SIG-M5 (cell line): Measurements from ENCODE around the gene SRXN1.
"Not testable (repeated sequence)": the region's sequence is repeated elsewhere in the genome, so short reads cannot be mapped to it uniquely, and the experiment has no call there.

Experiments used
- DNase-seq: peaks from one replicate; lab custom pipeline; 2025; lab: John Stamatoyannopoulos, UW

Gene SRXN1

DNA sequence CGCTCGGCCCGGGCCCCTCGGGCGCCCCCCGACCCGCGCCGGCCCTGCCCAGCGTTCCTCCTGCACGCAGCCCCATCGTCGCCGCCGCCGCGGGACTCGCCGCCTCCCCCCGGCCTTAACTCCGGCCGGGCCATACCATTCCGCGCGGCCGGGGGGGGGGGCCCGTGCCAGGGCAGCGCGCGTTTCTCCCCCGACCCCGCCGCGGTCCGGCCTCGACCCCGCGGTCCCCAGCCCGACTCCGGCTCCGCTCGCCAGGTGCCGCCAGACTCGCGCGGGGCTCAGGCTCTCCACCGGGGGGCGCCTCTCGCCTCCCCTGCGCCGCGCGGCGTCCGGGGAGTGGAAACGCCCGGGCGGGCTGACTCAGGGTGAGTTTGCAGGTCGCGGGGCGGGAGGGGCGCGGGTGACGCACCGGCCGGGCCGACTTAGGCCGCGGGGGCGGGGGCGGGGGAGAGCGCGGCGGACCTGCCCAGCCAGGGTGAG is at the start of gene SRXN1:
TSS of gene SRXN1 (minus strand) at position 91 of the 480 bp plus-strand sequence. CDS start at position 76, 15 bp downstream.
- no peak for DNase-seq

DNA sequence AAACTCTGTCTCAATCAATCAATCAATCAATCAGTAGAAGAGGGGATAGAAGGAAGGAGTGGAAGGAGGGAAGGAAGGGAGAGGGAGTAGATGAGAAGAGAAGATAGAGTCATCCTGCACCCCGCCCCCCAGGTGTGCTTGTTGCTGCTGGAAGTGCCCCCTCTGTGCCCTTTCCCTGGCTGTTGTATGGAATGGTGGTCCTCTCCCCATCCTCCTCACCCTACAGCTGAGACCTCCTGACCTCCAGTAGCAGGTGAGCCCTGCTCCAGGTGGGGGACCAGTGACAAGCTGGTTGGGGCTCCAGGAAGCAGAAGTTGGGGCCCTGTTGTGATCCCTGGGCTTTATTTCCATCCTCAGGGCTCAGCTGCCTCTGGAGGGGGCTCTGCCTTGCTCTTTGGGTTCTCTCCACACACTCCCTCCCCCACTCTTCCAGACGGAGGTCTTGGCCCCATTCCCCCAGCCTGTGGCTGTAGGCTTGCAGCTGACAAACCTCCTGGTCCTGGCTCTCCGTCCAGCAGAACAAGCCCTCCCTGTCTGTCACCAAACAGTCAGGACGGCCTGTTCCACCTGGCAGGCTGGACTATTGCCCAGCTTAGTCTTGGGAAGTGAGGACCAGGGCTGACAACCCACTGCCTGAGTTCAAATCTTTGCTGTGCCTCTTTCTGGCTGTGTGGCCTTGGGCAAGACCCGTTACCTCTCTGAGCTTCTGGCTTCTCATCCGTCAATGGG is 48.6 kb upstream of the SRXN1 start:
- no peak for DNase-seq

DNA sequence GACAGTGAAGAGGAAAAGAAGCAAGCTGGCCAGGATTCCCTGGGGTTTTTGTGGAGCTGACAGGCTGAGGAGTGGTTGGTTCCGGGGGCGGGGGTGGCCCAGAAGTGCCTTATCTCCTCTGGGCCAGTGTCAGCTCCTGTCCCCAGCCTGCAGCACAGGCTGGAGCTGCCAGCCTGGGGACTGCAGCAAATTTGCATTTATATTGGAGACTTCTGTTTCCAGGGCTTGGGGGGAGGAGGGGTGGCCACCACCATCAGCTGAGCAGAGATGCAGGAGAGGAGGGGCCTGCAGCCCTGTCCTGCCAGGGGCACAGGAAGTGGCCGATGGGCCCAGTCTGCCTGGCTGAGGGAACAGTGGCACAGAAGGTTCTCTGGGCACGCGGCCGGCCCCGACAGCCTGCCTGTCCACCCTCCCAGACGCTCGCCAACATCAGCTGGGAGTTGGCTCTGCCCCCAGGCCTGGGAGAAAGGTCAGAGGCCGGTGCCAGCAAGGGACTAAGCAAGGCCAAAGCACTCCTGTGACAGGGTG is 46.9 kb upstream of the SRXN1 start:
- no peak for DNase-seq

DNA sequence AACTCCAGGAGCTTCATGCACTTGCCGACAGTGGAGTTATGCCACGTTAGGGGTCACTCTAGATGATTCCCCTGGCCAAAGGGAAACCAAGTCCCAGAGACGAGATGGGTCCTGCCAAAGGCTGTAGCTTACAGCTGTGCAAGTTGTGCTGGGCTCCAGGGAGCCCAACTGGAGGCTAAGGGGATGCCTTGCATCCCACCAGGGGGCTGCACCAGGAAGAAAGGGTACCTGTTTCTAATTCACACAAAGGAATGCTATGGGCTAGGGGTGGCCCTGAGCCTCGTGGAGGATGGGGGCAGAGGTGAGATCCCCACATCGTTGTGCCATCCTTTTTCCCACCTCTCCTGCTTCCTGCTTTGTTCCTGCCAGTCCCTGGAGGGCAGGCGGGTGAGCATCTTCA is 46.3 kb upstream of the SRXN1 start:
- DNase-seq: no peak

DNA sequence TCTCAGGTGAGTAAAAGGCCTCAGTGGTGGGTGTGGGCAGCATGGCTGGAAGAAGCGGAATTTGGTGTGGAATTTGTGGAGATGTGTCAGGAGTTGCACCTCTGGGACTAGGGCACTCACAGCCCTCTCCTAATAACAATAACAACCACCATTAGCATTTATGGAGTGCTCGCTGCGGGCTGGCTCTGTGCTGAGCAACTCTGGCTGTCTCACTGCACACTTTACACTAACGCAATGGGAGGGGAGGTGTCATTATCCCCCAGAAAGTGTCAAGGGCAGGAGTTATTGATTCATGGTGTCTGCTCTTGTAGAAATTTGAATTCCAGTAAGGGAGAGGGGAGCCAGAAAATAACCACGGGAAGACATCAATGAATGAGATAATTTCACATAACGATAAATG is 45.3 kb upstream of the SRXN1 start:
- no peak for DNase-seq

DNA sequence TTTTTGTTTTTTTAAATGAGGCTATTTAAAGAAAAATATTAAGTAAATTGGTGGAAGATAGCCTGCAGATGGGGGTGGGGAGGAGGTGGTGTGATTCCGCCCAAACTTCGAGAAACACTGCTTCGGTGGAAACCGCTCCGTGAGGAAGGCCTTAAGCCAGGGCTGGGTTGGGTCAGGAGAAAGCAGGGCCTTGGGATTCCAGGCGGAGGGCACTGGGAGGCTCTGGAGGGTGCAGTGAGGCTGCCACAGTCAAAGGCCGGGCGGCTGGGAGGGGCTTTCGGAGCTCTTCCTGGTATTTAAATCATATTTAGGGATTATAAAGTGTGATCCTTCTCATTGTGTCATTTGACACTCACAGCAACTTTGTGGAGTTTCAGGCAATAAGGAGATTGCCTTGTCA is 44.8 kb upstream of the SRXN1 start:
- DNase-seq: no peak

DNA sequence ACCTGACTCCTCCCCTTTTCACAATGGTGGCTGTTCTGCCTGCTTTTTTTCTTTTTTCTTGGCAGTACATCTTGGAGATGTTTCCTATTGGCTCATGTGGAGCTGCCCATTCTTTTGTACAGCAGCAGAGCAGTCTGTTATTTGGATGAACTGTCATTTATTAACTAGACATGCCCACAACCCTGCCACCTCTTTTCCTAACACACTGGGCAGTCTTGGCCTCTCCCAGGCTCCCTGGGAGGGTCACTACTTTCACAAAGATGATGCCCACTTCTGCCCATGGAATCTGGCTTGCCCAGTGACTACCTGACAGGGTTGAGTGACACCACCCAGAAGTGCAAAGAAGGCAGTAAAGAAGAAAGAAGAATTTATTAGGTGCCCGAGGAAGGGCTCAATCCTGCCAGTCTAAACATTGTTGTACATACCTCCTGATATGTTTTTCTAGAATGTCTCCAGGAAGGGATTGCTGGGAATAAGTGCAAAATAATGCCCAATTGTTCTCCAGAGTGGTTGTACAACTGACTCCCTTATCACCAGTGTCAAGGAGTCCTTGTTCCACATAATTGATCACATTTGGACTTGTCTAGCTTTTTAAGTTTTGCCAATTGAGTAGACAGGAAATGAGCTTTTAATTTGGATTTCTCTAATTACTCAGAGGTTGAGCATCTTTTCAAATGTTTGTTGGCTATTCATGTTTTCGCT is 42.3 kb upstream of the SRXN1 start:
- DNase-seq: no peak

DNA sequence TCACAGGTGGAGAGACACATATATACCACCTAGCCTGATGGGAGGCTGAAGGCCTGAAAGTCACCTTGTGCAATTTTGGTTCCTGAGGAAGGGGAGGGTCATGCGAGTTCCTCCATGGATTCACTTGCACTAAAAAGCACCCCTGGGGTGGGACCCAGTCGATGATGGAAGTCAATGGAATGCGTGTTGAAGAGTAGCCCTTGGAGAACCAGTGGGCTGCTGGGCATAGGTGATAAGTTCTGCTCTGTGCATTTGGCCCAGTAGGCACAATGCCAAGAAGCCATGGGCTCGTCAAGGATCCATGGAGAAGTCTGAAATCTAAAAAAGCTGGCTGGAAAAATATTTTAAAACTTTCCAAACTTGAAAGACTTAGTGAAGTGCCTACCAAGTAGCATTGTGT is 41.5 kb upstream of the SRXN1 start:
- no peak for DNase-seq

DNA sequence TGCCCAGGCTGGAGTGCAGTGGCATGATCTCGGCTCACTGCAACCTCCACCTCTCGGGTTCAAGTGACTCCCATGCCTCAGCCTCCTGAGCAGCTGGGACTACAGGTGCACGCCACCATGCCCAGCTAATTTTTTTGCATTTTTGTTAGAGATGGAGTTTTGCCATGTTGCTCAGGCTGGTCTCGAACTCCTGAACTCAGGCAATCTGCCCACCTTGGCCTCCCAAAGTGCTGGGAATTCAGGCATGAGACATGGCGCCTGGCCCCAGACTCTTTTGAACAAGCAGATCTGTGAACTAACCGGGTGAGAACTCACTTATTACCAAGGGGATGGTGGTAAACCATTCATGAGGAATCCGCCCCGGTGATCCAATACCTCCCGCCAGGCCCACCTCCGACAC is 40.8 kb upstream of the SRXN1 start:
- not testable (repeated sequence) for DNase-seq

DNA sequence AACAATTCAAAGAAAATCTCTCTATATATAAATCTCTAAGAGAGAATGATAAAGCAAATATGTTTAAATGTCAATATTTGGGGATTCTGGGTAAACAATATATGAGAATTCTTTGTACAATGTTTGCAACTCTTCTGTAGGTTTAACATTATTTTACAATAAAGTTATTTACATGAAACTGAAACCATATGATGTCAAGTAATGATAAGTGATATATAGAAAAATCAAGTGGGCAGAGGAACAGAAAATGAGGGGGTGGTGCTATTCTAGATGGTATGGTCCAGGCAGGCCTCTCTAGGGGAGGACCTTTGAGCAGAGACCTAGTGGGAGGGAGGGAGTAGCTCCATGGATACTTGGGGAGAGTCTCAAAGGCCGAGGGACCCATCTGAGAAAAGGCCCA is 39.0 kb upstream of the SRXN1 start:
- DNase-seq: no peak

DNA sequence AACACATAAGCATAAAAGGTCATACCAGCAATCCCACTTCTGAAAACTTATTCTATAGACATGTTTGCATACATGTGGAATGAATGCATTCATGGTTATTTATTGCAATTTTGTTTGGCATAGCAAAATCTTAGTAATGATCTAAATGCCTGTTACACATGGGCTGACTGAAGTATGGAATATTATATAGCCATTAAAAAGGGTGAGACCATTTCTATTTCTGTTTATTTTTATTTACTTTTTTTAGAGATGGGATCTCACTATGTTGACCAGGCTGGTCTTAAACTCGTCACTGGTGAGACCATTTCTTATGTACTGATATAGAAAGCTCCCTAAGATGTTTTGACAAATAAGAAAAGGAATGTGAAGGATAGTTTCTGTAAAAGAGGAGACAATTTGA is 36.9 kb upstream of the SRXN1 start:
- no peak for DNase-seq

DNA sequence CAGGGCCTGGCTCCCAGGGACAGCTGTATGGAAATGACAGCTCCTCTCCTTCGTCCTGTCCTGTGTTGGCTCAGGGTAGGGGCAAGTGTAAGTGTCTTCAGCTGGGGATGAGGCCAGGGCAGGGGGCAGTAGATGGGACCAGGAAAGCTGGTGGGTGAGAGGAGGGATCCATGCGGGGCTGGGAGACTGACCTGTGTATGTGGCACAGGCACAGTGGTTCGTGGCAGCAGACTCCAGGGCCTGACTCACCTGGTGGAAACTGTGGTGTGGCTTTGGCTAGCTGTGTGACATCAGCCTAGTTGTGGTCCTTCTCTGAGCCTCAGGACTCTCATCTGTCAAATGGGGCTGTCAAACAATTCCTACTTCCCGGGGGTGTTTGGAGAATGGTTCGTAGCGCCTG is 36.3 kb upstream of the SRXN1 start:
- DNase-seq: no peak

DNA sequence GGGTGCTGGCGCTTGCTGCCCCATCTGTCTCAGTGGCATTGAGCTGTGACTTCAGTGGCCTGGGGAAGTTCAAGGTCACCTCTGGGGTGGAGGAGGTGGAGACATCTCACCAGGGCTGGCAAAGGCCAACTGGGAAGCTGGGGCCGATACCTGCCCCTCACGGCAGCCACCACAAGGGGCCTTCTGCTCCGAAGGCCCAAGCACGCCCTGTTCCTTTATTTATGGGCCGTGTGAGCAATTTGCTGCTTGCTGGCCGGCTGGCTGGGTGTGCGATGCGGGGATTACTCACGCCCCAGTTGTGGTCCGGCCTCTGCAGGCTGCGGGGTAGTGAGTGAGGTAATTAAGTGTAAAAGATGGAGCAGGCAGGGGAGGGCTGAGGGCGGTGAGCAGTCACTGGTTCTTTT is 35.8 kb upstream of the SRXN1 start:
- no peak for DNase-seq

DNA sequence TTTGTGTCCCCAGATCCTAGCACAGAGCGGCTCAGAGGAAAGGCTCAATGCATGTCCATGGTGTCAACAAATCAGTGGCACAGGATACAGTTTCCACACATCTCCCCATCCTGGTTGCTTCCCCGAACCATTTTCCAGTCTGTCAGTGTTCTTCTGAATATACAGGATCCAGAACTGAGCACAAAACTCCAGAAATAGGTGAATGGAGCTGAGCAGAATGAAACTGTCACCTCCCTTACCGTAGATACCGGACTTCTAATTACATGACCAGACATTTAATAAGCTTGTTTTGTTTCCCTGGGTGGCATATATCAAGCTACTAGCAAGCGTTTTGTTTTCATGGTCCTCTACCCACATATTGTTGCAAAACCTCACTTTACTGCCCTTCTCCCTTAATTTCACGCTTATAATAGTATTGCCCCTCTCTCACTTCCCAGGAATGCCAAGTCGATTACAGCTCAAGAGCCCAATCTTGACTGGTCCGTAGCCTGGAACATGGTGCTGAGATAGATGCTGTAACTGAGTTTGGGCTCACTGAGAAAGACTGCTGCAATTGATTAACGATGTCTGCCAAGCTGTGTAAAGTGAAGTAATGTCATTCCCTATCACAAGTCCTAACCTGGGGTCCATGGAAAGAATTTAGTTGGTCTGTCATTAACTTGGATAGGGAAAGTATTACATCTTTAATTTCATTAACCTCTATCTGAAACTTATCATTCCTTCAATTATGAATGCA is 34.6 kb upstream of the SRXN1 start:
- no peak for DNase-seq

DNA sequence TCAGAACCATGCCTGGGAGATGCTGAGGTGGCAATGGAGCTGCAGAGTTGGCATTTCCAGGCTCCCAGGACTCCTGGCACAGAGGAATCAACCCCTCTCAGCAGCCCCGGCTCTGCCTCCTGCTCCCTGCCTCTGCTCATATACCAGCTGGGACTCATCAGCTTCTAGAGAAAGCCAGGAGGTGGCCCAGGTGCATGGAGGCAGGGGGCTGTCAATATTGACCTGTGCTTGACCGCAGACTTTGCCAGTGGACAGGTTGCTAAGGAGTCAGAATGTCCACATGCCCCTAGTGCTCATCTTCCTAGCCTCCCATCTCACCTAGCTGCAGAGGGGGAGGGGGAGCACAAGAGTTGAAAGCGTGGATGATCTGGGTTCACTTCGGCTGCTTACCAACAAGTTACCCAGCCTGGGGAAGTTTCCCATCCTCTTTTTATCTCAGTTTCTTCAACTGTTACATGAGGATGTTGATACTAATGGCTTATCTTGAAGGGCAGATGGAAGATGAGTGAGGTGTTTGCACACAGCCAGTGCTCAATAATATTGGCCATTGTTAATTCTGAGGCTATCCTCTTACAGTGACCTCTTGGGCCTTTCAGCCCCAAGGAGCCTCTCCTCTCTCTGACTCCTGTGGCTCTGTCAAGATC is 31.8 kb upstream of the SRXN1 start:
- DNase-seq: no peak

DNA sequence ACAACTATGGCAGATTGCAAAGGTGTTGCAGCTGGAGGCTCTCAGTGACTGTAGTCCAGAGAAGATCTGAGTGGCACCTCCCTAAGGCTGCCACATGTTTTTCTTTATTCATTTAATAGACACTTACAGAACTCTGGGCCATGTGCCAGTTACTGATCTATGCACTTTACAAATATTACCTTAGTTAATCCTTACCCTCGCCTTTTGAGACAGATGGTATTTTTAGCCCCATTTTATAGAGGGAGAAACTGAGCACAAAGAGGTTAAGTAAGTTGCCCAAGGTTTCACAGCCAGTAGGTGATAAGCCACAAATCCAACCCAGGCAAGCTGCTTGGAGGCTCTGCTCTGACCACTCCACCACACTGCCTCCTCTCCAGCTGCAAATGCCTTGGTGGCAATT is 29.1 kb upstream of the SRXN1 start:
- DNase-seq: no peak

DNA sequence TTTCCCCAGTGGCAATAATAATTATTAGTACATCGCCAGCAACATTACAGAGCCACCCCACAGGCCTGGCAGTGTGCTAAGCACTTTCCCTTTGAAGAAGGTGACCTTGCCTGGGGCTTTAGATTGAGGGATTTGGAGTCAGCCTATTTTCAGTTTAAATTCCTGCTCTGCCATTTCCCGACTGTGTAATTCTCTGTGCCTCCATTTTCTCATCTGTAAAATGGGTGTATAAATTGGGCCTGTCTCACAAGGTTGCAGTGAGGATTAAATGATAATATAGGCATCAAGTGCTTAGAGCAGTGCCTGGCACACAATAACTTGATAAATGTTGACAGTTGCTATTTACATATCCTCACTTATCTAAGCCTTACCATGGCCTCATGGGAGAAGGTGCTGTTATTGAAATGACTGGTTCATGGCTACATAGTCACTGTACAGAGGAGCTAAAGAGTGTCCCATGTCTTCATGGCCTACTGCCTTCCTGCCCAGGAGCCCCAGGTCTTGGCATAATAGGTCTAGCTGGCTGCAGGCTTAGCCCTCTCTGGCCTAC is 27.7 kb upstream of the SRXN1 start:
- no peak for DNase-seq

DNA sequence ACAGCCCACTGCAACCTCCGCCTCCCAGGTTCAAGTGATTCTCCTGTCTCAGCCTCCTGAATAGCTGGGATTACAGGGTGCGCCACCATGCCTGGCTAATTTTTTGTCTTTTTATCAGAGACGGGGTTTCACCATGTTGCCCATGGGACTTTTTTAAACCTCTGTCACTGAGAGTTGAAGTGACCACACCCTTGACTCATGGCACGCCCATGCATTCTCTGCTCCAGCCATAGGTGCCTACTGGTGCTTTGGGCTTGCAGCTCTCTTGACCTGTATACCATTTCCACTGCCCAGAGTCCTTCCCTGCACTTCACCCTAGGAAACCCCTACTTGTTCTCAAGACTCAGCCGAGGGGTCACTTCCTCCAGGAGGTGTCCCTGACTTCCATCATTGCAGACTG is 25.0 kb upstream of the SRXN1 start:
- DNase-seq: no peak

DNA sequence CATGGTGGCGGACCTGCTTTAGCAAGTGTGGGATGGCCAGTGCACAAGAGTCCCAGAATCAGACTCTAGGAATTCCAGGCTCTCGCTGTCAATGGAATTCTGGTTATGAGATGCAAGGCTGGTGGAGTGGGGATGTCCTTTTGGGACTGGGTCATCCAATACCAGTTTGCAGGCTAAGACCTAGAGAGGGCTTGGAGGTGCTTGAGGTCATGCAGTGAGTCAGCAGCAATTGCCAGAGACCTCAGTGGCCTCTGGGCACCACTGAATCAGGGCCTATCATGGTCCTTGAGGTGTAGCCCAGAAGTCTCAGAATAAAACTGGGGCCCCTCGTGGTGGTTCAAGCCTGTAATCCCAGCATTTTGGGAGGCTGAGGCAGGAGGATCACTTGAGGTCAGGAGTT is 24.0 kb upstream of the SRXN1 start:
- DNase-seq: no peak

DNA sequence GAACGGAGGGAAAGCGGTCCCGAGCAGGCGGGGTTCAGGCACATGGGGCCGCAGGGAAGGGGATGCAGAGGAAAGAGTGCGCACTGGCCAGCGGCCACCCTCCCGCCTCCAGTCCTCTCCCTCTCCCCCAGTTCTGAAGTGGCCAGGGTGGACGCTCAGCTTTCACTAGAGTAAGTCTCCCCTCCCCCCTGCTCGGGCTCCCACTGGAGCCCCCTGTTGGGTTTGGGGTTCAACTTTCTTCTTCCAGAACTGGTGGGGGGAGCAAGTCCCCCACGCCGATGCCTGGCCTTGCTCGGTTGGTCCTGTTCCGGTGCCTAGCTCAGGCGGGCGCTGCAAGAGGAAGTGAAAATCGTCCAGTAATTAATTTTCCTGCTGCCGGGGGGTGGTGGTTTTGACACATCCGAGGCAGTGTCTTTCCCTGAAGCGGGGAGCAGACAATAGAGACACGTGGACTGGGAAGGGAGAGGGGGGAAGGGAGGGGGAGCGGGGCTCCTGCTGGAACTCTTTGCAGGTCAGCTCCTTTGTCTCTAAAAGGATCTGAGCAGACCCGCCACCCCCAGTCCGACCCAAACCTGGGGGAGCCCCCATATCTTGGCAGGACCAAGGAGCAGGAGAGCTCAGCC is 23.4 kb upstream of the SRXN1 start:
- no peak for DNase-seq
